ENCODE data around the gene DEXI.

- no peak for TF ChIP-seq CTCF (IDR thresholded peaks at IDR 0.05)
- no peak for TF ChIP-seq POLR2AphosphoS5 (IDR thresholded peaks at IDR 0.05)
- no peak for TF ChIP-seq POLR2A (IDR thresholded peaks at IDR 0.05)
- no peak for TF ChIP-seq EP300 (IDR thresholded peaks at IDR 0.05)
Observed at GRCh38 chr16:10902999-10903398, 39.3 kb downstream of the DEXI start.
